Panc1 (cell line): ENCODE data around the gene SCYL1. TPM values are rescaled to one million over a fixed set of nuclear protein-coding genes. Genes with fewer than 3 reads are reported as not detected.
A peak's percentile ranks its signal among the peaks of the same experiment; 100 is the strongest.

Source experiments
- ATAC-seq: fragments of 200-7000 bp; cut with Tn5 transposase; 2 replicates; pipeline ENCODE4 v1.9.1; 2020; ENCODE audit warnings: mild to moderate bottlenecking, moderate library complexity
- BruUV-seq: library from RNA; stranded (reverse); fragments of 400-500 nt; replicated peaks from 2 replicates; lab custom pipeline; 2021; lab: Mats Ljungman, UMichigan
- CTCF ChIA-PET: fragments of 300-600 bp; sonication (Branson Sonifier 250); formaldehyde crosslinking; loops from one replicate; lab custom pipeline; 2022; ENCODE audit warnings: antibody characterized with exemption; lab: Charles Lee
- POLR2A ChIA-PET: fragments of 300-600 bp; sonication (Branson Sonifier 250); formaldehyde crosslinking; loops from one replicate; lab custom pipeline; 2022; ENCODE audit warnings: antibody characterized with exemption; lab: Charles Lee
- DNase-seq: peaks from one replicate; pipeline ENCODE4 v3.0.0-alpha.2; 2010; ENCODE audit warnings: low read depth, low spot score
- H3K27ac ChIP-seq: 2 replicates; pipeline ENCODE4 v1.5.1; 2011; ENCODE audit warnings: mild to moderate bottlenecking, low read length, inconsistent platforms
- H3K27me3 ChIP-seq: fragments of 200-500 bp; sonication (Bioruptor generic); 2 replicates; pipeline ENCODE4 v1.6.0; 2014; ENCODE audit warnings: low read length, inconsistent platforms; ENCODE audit not compliant: control insufficient read depth, insufficient read depth
- H3K36me3 ChIP-seq: fragments of 200-500 bp; sonication (Bioruptor generic); 2 replicates; pipeline ENCODE4 v1.5.1; 2014; ENCODE audit warnings: inconsistent platforms, mild to moderate bottlenecking, low read length, moderate library complexity; ENCODE audit not compliant: control insufficient read depth, insufficient read depth
- H3K4me1 ChIP-seq: 2 replicates; pipeline ENCODE4 v1.5.1; 2011; ENCODE audit warnings: inconsistent platforms, mild to moderate bottlenecking, low read length, moderate library complexity; ENCODE audit not compliant: control insufficient read depth, insufficient read depth
- H3K4me3 ChIP-seq, 2 experiments: 2 replicates each; pipeline ENCODE4 v1.5.1; 2011 to 2012; ENCODE audit warnings: low read depth in 2 of 2, low read length in 2 of 2, mild to moderate bottlenecking in 2 of 2, inconsistent platforms in 1 of 2, moderate library complexity in 1 of 2
- H3K9me3 ChIP-seq: fragments of 200-500 bp; sonication (Bioruptor generic); 2 replicates; pipeline ENCODE4 v1.5.1; 2014; ENCODE audit warnings: low read depth, mild to moderate bottlenecking, inconsistent platforms, low read length, moderate library complexity; ENCODE audit not compliant: control insufficient read depth, insufficient read depth
- CTCF ChIP-seq: fragments of 450-650 bp; IDR thresholded peaks from 2 replicates; pipeline ENCODE4 v1.5.1; 2017; ENCODE audit warnings: mild to moderate bottlenecking
- POLR2AphosphoS5 ChIP-seq: IDR thresholded peaks from 2 replicates; pipeline ENCODE4 v1.6.1; 2012; ENCODE audit warnings: mild to moderate bottlenecking, low read depth, low read length, moderate library complexity
- REST ChIP-seq, 2 experiments: IDR thresholded peaks; 2 replicates each; pipeline ENCODE4 v1.6.1; 2011 to 2012; ENCODE audit warnings: low read depth in 2 of 2, control low read depth in 1 of 2, low read length in 1 of 2, mild to moderate bottlenecking in 1 of 2, moderate library complexity in 1 of 2; ENCODE audit not compliant: insufficient read depth in 1 of 2
- SIN3A ChIP-seq: IDR thresholded peaks from 2 replicates; pipeline ENCODE4 v1.6.1; 2012; ENCODE audit warnings: low read depth, mild to moderate bottlenecking, low read length, moderate library complexity, borderline replicate concordance; ENCODE audit not compliant: insufficient read depth
- TCF7L2 ChIP-seq: IDR thresholded peaks from 2 replicates; pipeline ENCODE4 v1.6.1; 2011; ENCODE audit warnings: mild to moderate bottlenecking, low read depth, low read length, inconsistent platforms
- in situ Hi-C: cut with HindIII; loops from 2 replicates; pipeline ENCODE4 v1.10.0; 2016; ENCODE audit warnings: low sequenced_read_pairs, low pct_unique_long_range_greater_than_20kb
- intact Hi-C: fragments of 100-400 bp; cut with micrococcal nuclease; formaldehyde crosslinking; loops from one replicate; pipeline ENCODE4 v1.10.0; 2022; ENCODE audit not compliant: unreplicated experiment
- total RNA-seq: library from RNA; stranded (reverse); gene quantifications from one replicate; pipeline ENCODE4 v1.2.1, GENCODE V29; 2021; ENCODE audit not compliant: unreplicated experiment

SCYL1 gene
- total RNA-seq, 1 experiment from 2014 or later: 117 TPM

- intact Hi-C loops: no loop called here
Measured at GRCh38 chr11:65499713-65500386, 25.0 kb upstream of the SCYL1 start.

More at GRCh38 chr11:65499713-65500386, 25.0 kb upstream of the SCYL1 start:
- Histone ChIP-seq H3K4me1 (peaks cover 30% of the 10 kb centered on the region), H3K9me3 (no peaks in the 10 kb centered on the region), H3K36me3 (peaks cover 54% of the 10 kb centered on the region), H3K27ac (peak overlapping the region; percentile 100), H3K27me3 (no peaks in the 10 kb centered on the region), H3K4me3 (peak overlapping the region; percentile 78 to 99)
- CTCF ChIA-PET: interaction anchor here (0.6 to 1.2 kb wide), 2 partner anchors 20 to 32 kb away, joined by 3 to 5 read pairs; no protein-coding TSS in a partner anchor
- ATAC-seq (no peak), DNase-seq (no peak)
- in situ Hi-C loops: loop anchor here (5.0 kb wide), 1 partner anchor 78 kb away; the partner anchor contains the start of gene NEAT1
- POLR2A ChIA-PET: interaction anchor here (0.5 to 15.9 kb wide), 23 partner anchors 7 to 401 kb away, joined by 3 to 818 read pairs (median 5); partner anchors contain the start of gene NEAT1
- BruUV-seq: no TSS peak
- TF ChIP-seq REST (IDR thresholded peaks at IDR 0.05; ENCODE audit: insufficient read depth in 1 of 2, low read depth in 2 of 2, low read length in 1 of 2) (no peak; a peak in 1 of 4 replicates), CTCF (no peak), POLR2AphosphoS5 (no peak), TCF7L2 (no peak), SIN3A (no peak)
